WTC11 (cell line): Measurements from ENCODE around the gene PREX1. TPM values are rescaled to one million over a fixed set of nuclear protein-coding genes. Genes with fewer than 3 reads are reported as not detected.
"Not testable (repeated sequence)": the region's sequence is repeated elsewhere in the genome, so short reads cannot be mapped to it uniquely, and the experiment has no call there.

ENCODE experiments used
- ATAC-seq: fragments of 200-7000 bp; cut with Tn5 transposase; 2 replicates; pipeline ENCODE4 v1.10.0; 2021; ENCODE audit warnings: mild to moderate bottlenecking, moderate library complexity
- CTCF ChIA-PET: fragments of 300-600 bp; sonication (Branson Sonifier 250); formaldehyde crosslinking; loops from one replicate; lab custom pipeline; 2021; ENCODE audit warnings: antibody characterized with exemption; lab: Charles Lee
- POLR2A ChIA-PET: fragments of 350-600 bp; sonication (Branson Sonifier 250); formaldehyde crosslinking; loops from one replicate; lab custom pipeline; 2021; ENCODE audit warnings: antibody characterized with exemption; lab: Charles Lee
- DNase-seq: peaks from one replicate; pipeline ENCODE4 v3.0.0; 2021; ENCODE audit warnings: low spot score
- H3K27ac Mint-ChIP-seq: 2 replicates; pipeline ENCODE4 v1.8.0; 2021; ENCODE audit warnings: mixed read lengths
- H3K27me3 Mint-ChIP-seq: 2 replicates; pipeline ENCODE4 v1.8.0; 2021; ENCODE audit warnings: low read depth, mild to moderate bottlenecking, moderate library complexity, mixed read lengths
- H3K36me3 Mint-ChIP-seq: 2 replicates; pipeline ENCODE4 v1.8.0; 2021; ENCODE audit warnings: mixed read lengths
- H3K4me1 Mint-ChIP-seq: 2 replicates; pipeline ENCODE4 v1.8.0; 2022; ENCODE audit warnings: mixed read lengths
- H3K4me3 Mint-ChIP-seq: 2 replicates; pipeline ENCODE4 v1.8.0; 2021; ENCODE audit warnings: mild to moderate bottlenecking, moderate library complexity, mixed read lengths
- H3K9me3 Mint-ChIP-seq: 2 replicates; pipeline ENCODE4 v1.8.0; 2021; ENCODE audit warnings: mixed read lengths
- CREM ChIP-seq: sonication (generic); formaldehyde crosslinking; IDR thresholded peaks from 2 replicates; pipeline ENCODE4 v1.8.1; 2022; ENCODE audit warnings: mild to moderate bottlenecking, missing genetic modification reagents, moderate library complexity
- E2F5 ChIP-seq: sonication (generic); formaldehyde crosslinking; IDR thresholded peaks from 2 replicates; pipeline ENCODE4 v1.8.1; 2022; ENCODE audit warnings: mild to moderate bottlenecking, moderate library complexity, missing genetic modification reagents
- ELF4 ChIP-seq: sonication (generic); formaldehyde crosslinking; IDR thresholded peaks from 2 replicates; pipeline ENCODE4 v1.8.1; 2022; ENCODE audit warnings: low read depth, mild to moderate bottlenecking, moderate library complexity, missing genetic modification reagents
- ESRRA ChIP-seq: sonication (generic); formaldehyde crosslinking; IDR thresholded peaks from 2 replicates; pipeline ENCODE4 v1.8.1; 2022; ENCODE audit warnings: mild to moderate bottlenecking, missing genetic modification reagents, borderline replicate concordance
- ETV6 ChIP-seq: sonication (generic); formaldehyde crosslinking; IDR thresholded peaks from 2 replicates; pipeline ENCODE4 v1.8.1; 2022; ENCODE audit warnings: mild to moderate bottlenecking, missing genetic modification reagents
- IRF1 ChIP-seq: sonication (generic); formaldehyde crosslinking; IDR thresholded peaks from 2 replicates; pipeline ENCODE4 v1.8.0; 2023; ENCODE audit warnings: missing genetic modification reagents
- JUN ChIP-seq: sonication (generic); formaldehyde crosslinking; IDR thresholded peaks from 2 replicates; pipeline ENCODE4 v1.8.0; 2023; ENCODE audit warnings: mild to moderate bottlenecking, missing genetic modification reagents
- MYBL2 ChIP-seq: sonication (generic); formaldehyde crosslinking; IDR thresholded peaks from 2 replicates; pipeline ENCODE4 v1.8.1; 2023; ENCODE audit warnings: mild to moderate bottlenecking, moderate library complexity, missing genetic modification reagents
- NR1H2 ChIP-seq: sonication (generic); formaldehyde crosslinking; IDR thresholded peaks from 2 replicates; pipeline ENCODE4 v1.9.0; 2021; ENCODE audit warnings: mild to moderate bottlenecking, moderate library complexity, missing genetic modification reagents
- RELA ChIP-seq: sonication (generic); formaldehyde crosslinking; IDR thresholded peaks from 2 replicates; pipeline ENCODE4 v1.8.1; 2022; ENCODE audit warnings: missing genetic modification reagents, mild to moderate bottlenecking, borderline replicate concordance
- SMAD4 ChIP-seq: sonication (generic); formaldehyde crosslinking; IDR thresholded peaks from 2 replicates; pipeline ENCODE4 v1.8.0; 2022; ENCODE audit warnings: mild to moderate bottlenecking, missing genetic modification reagents
- SOX15 ChIP-seq: fragments of 250-450 bp; sonication (Bioruptor Pico); IDR thresholded peaks from 2 replicates; pipeline ENCODE4 v1.9.0; 2021; ENCODE audit warnings: mild to moderate bottlenecking
- STAT6 ChIP-seq: sonication (generic); formaldehyde crosslinking; conservative IDR thresholded peaks from 2 replicates; pipeline ENCODE4 v1.8.1; 2023; ENCODE audit warnings: mild to moderate bottlenecking, low read depth, missing genetic modification reagents, moderate library complexity
- TEAD4 ChIP-seq: sonication (generic); formaldehyde crosslinking; IDR thresholded peaks from 2 replicates; pipeline ENCODE4 v1.8.0; 2022; ENCODE audit warnings: mild to moderate bottlenecking, missing genetic modification reagents
- TP53 ChIP-seq: sonication (generic); formaldehyde crosslinking; IDR thresholded peaks from 2 replicates; pipeline ENCODE4 v1.8.1; 2023; ENCODE audit warnings: mild to moderate bottlenecking, missing genetic modification reagents
- USF1 ChIP-seq: sonication (generic); formaldehyde crosslinking; IDR thresholded peaks from 2 replicates; pipeline ENCODE4 v1.8.0; 2022; ENCODE audit warnings: mild to moderate bottlenecking, missing genetic modification reagents
- ZNF281 ChIP-seq: sonication (generic); formaldehyde crosslinking; IDR thresholded peaks from 2 replicates; pipeline ENCODE4 v1.8.0; 2023; ENCODE audit warnings: mild to moderate bottlenecking, missing genetic modification reagents
- ZNF532 ChIP-seq: fragments of 250-450 bp; sonication (Bioruptor Pico); IDR thresholded peaks from 2 replicates; pipeline ENCODE4 v1.9.0; 2021; ENCODE audit warnings: mild to moderate bottlenecking, borderline replicate concordance
- total RNA-seq: library from RNA; stranded (reverse); gene quantifications from 3 replicates; pipeline ENCODE4 v1.2.3, GENCODE V29; 2021

Gene PREX1
- total RNA-seq, 1 experiment from 2014 or later: 17.3 TPM

GRCh38 chr20:48812600-48813445, 15.0 kb downstream of the PREX1 start (continued):
- TF ChIP-seq ZNF532 (CRISPR knock-in tag): no peak
- no peak for TF ChIP-seq IRF1 (CRISPR knock-in tag)
- no peak for TF ChIP-seq MYBL2 (CRISPR knock-in tag)
- no peak for TF ChIP-seq ELF4 (CRISPR knock-in tag)
- no peak for TF ChIP-seq E2F5 (CRISPR knock-in tag)
- no peak for TF ChIP-seq ZNF281
- no peak for TF ChIP-seq ESRRA (CRISPR knock-in tag)

GRCh38 chr20:48812114-48812513, 15.7 kb downstream of the PREX1 start:
- H3K27ac Mint-ChIP-seq, H3K4me3 Mint-ChIP-seq, DNase-seq, H3K36me3 Mint-ChIP-seq, ATAC-seq, H3K27me3 Mint-ChIP-seq, POLR2A ChIA-PET, H3K4me1 Mint-ChIP-seq, H3K9me3 Mint-ChIP-seq: not testable (repeated sequence)
- CTCF ChIA-PET: interaction anchor here (1.0 kb wide), 1 partner anchor 14 kb away, joined by 4 read pairs; no protein-coding TSS in a partner anchor

- ATAC-seq (no peak), DNase-seq (no peak)
- ChIA-PET CTCF (interaction anchor here (0.8 kb wide), 1 partner anchor 10 kb away, joined by 3 read pairs; no protein-coding TSS in a partner anchor), POLR2A (no interaction called here)
- no peak overlapping the region for H3K4me3 Mint-ChIP-seq
- H3K27ac Mint-ChIP-seq: no peak overlapping the region
- no peaks in the 10 kb centered on the region for H3K4me1 Mint-ChIP-seq
- peaks cover 6% of the 10 kb centered on the region; the same call in 1 of the 2 replicates for H3K36me3 Mint-ChIP-seq
- peaks cover 10% of the 10 kb centered on the region for H3K9me3 Mint-ChIP-seq
- H3K27me3 Mint-ChIP-seq: peaks cover 2% of the 10 kb centered on the region; the same call in 1 of the 2 replicates
- no peak for TF ChIP-seq TEAD4 (CRISPR knock-in tag)
- no peak for TF ChIP-seq ETV6 (CRISPR knock-in tag)
- no peak for TF ChIP-seq SOX15 (CRISPR knock-in tag)
- TF ChIP-seq USF1 (CRISPR knock-in tag): no peak
- TF ChIP-seq NR1H2: no peak
- no peak for TF ChIP-seq CREM (CRISPR knock-in tag)
- TF ChIP-seq MYBL2 (CRISPR knock-in tag): no peak
- no peak for TF ChIP-seq RELA (CRISPR knock-in tag)
- no peak for TF ChIP-seq IRF1 (CRISPR knock-in tag)
- no peak for TF ChIP-seq TP53
- TF ChIP-seq STAT6 (CRISPR knock-in tag): no peak
- TF ChIP-seq JUN (CRISPR knock-in tag): no peak
- no peak for TF ChIP-seq SMAD4 (CRISPR knock-in tag)
Measured at GRCh38 chr20:48809673-48810072, 18.1 kb downstream of the PREX1 start.
